Transverse colon (tissue), 4 donors: ENCODE results near the gene SLC7A8.

Experiments used
- CTCF ChIP-seq, 5 experiments: fragments of 200-600 bp in 3 of 5; fragments of 450-650 bp in 2 of 5; sonication (generic) in 3 of 5; IDR thresholded peaks; 1 replicate in 2 of 5; 2 replicates in 3 of 5; pipeline ENCODE4 v1.5.1; 2016 to 2017; ENCODE audit warnings: antibody characterized with exemption in 5 of 5, inconsistent platforms in 3 of 5, mild to moderate bottlenecking in 2 of 5, moderate library complexity in 1 of 5
- POLR2A ChIP-seq: fragments of 450-650 bp; IDR thresholded peaks from one replicate; pipeline ENCODE4 v1.6.1; 2016; ENCODE audit warnings: antibody characterized with exemption, mild to moderate bottlenecking, moderate library complexity
- POLR2AphosphoS5 ChIP-seq, 3 donors: sonication (generic); formaldehyde crosslinking; IDR thresholded peaks; one replicate each; pipeline ENCODE4 v1.6.1; 2016; ENCODE audit warnings: antibody characterized with exemption in 3 of 3

GRCh38 chr14:23209651-23210423 lies 26.4 kb upstream of the SLC7A8 start:
- no peak for TF ChIP-seq CTCF (IDR thresholded peaks at IDR 0.05)
- no peak for TF ChIP-seq POLR2A
- TF ChIP-seq POLR2AphosphoS5 (IDR thresholded peaks at IDR 0.05): no peak
